Amniotic stem cell (primary cell): Measurements from ENCODE around the gene CNNM1.

ENCODE experiments used
- DNase-seq: peaks from one replicate; lab custom pipeline; 2025; lab: John Stamatoyannopoulos, UW

Gene CNNM1

DNA sequence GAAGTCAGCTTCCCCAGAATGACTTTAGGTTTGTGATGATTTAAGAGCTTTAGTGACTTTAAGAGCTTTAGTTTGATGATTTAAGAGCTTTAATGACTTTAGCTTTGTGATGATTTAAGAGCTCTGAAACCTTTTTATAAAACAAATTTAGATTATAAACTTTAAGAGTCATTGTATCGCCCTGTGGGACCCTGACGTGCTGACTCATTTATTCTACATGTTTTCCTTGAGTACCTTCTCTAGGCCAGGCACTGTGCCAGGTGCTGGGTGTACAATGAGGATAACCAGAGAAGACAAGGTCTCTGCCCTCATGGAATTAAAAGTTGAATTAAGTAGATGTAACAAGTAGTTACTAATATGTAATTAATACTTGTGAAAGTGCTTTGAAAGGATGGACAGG lies 45.4 kb downstream of the CNNM1 start:
- DNase-seq: no peak

- no peak for DNase-seq
Observed at GRCh38 chr10:99374972-99375371, 45.8 kb downstream of the CNNM1 start.

- no peak for DNase-seq
Observed at GRCh38 chr10:99375426-99375825, 46.3 kb downstream of the CNNM1 start.

DNA sequence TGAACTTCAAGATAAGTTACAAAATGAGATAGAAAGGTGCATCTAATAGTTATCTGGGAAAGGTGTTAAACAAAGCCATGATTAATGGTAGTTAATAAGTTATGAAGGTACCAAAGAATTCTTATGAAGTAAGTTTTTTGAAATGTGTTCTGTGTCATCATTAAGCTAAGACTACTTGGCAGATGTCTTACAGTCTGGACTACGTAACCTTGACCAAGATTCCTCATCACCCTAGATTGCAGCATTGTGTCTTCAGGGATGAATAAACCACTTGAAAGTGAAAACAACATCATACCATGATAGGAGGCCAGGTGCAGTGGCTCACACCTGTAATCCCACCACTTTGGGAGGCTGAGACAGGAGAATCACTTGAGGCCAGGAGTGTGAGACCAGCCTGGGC lies 53.0 kb downstream of the CNNM1 start:
- no peak for DNase-seq

- no peak for DNase-seq
Observed at GRCh38 chr10:99387071-99387470, 57.9 kb downstream of the CNNM1 start.

DNA sequence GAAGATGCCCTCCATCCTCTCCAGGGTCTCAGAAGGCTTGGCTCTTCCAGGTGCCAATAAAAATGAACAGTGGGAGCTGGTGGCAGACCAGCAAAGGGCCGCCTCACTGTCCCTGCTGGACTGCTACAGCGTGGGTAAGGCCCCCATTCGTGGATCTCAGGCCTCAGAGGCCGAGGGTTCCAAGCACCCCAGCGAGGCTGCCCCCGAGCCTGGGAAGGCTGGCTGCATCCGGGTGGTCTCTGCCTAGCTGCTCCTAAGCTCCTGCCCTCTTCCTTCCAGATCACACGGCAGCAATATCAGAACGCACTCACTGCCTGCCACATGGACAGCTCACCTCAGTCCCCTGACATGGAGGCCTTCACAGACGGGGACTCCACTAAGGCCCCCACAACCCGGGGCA lies 58.4 kb downstream of the CNNM1 start:
- no peak for DNase-seq

- DNase-seq: no peak
Observed at GRCh38 chr10:99389729-99390480, 60.7 kb downstream of the CNNM1 start.

GRCh38 chr10:99391346-99391745 lies 62.2 kb downstream of the CNNM1 start:
- no peak for DNase-seq

DNA sequence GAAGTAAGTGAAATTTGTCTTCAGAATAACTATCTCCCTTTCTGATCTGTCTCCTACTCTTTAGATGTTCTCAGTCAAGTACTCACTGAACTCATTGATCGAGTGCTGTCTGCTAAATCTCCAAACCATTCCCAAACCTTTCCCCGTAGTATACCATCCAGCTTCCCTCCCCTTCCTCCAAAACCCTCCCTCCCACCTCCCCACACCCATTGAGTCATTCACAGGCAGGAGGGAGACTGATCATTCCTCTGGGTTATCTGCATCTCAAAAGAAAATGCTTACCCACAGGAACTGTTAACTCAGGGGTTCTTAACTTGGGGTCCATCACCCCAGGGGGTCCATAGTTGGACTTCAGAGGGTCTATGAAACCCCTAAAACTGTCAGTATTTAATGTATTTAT lies 63.9 kb downstream of the CNNM1 start:
- DNase-seq: no peak

- no peak for DNase-seq
Observed at GRCh38 chr10:99393683-99394082, 64.5 kb downstream of the CNNM1 start.

- DNase-seq: no peak
Observed at GRCh38 chr10:99394256-99394655, 65.1 kb downstream of the CNNM1 start.

DNA sequence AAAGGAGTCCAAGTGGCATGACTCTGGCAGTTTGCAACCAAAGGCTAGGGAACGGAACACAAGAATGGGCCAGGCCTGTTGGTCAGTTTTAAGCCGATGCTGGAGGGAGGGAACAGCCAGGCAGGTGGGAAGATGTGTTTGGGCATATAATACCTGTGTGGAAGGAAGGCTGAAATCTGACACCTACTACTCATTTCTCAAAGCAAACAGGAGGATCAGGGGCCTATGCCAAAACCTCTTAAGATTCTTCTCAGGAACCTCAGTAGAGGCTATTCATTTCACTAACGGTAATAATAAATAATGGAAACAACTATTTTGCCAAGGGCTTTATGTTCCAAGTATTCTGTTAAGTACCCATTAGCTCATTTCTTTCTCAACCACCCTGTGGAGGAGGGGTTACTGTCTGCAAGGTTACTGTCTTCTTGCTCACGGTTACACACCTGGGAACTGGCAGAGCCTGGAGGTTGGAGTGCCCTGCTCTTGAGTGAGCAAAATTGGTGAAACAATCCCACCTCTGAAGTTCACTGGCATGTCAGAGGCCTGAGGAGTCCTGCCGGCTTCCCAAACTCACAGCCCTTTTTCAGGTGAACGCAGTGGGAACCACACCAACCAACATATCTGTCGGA lies 65.7 kb downstream of the CNNM1 start:
- DNase-seq: no peak

GRCh38 chr10:99395750-99396445 lies 66.7 kb downstream of the CNNM1 start:
- DNase-seq: no peak

DNA sequence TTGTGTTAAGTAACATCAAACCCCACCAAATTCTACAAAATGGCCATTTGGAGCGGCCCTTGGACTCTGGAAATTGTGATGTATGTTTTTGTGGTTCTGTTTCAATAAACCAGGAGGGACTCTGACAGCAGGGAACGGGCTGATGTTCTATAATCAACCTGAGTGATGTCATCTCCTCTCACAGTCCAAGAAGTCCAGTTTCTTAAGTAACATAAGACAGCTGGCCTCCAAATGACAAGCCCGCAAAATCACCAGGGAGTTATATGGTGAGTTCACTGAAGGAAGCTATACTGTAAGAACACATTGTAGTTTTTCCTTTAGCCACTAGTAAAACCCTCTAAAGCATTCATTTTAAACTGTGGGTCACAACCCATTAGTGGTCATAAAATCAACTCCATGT lies 67.3 kb downstream of the CNNM1 start:
- DNase-seq: no peak

DNA sequence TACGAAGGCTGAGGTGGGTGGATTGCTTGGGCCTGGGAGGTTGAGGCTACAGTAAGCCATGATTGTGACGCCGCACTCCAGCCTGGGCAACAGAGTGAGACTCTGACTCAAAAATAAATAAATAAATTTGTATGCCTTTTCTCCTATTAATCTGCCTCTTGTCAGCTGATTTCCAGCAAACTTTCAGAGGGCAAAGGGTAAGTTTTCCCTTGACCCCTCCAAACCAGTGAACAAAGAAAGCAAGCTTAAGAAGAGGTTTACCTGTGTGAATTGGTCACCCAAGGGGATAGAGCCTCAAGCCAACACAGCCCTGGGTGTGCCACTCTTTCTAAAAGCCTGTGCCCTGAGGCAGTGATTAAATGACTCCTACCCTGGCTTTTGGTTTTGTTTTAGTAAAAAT lies 70.5 kb downstream of the CNNM1 start:
- no peak for DNase-seq

- DNase-seq: no peak
Observed at GRCh38 chr10:99403674-99404073, 74.5 kb downstream of the CNNM1 start.

GRCh38 chr10:99406149-99406548 lies 77.0 kb downstream of the CNNM1 start:
- DNase-seq: no peak

- DNase-seq: no peak
Observed at GRCh38 chr10:99410146-99410545, 81.0 kb downstream of the CNNM1 start.

DNA sequence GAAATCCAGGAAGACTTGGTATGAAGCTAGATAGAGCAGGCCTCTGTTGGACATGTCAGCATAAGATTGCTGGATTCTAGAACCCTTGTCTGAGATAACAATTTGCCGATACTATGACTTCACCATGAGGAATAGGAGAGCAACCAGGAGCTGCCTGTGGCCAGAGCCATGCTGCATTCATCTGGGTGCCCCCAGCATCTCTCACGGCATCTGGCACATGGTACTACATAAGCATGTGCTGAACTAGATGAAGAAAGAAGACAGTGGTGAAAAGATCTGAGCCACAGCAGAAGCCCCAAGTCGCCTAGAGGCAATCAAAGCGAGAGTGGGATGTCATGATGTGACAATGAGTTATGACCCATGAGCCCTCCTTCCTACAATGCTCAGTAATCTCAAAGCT lies 81.7 kb downstream of the CNNM1 start:
- no peak for DNase-seq

- DNase-seq: no peak
Observed at GRCh38 chr10:99411546-99411945, 82.4 kb downstream of the CNNM1 start.

DNA sequence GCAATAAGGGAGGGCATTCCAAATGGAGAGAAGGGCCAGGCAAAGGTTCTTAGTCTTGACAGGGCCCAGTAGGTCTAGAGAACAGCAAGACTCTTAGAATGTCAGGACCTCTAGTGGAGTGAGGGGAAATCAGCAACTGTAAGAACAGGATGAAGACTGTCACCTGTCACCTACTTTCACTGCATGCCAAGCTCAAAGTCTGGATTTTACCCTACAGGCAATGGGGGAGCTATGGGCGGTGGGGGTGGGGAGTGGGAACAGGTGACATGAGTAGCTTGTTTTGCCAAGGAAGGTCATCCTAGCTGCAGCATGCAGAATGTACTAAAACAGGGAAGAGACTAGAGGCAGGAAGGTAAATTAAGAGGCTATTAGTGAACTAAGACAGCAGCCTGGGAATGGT lies 82.9 kb downstream of the CNNM1 start:
- DNase-seq: no peak

- DNase-seq: no peak
Observed at GRCh38 chr10:99418910-99419624, 89.9 kb downstream of the CNNM1 start.

GRCh38 chr10:99419688-99420087 lies 90.5 kb downstream of the CNNM1 start:
- DNase-seq: no peak
